D721Med (cell line): ENCODE data around the gene CACNG4.

Experiments used
- DNase-seq: peaks from one replicate; pipeline ENCODE4 v3.0.0; 2011; ENCODE audit warnings: low spot score; ENCODE audit not compliant: insufficient read length
- FAIRE-seq: peaks from 2 replicates; lab custom pipeline; 2011; peaks lifted over from hg19 to GRCh38; lab: Jason Lieb, UNC
- TF ChIP-seq, protein P1 (sequence below): IDR thresholded peaks from 2 replicates; pipeline ENCODE4 v1.5.1; 2012; ENCODE audit warnings: mild to moderate bottlenecking, control low read depth; ENCODE audit not compliant: insufficient read depth; ENCODE audit errors: missing control alignments

Gene CACNG4

GRCh38 chr17:66989076-66989475 lies 24.6 kb downstream of the CACNG4 start:
- no peak for DNase-seq
- TF ChIP-seq, protein P1, sequence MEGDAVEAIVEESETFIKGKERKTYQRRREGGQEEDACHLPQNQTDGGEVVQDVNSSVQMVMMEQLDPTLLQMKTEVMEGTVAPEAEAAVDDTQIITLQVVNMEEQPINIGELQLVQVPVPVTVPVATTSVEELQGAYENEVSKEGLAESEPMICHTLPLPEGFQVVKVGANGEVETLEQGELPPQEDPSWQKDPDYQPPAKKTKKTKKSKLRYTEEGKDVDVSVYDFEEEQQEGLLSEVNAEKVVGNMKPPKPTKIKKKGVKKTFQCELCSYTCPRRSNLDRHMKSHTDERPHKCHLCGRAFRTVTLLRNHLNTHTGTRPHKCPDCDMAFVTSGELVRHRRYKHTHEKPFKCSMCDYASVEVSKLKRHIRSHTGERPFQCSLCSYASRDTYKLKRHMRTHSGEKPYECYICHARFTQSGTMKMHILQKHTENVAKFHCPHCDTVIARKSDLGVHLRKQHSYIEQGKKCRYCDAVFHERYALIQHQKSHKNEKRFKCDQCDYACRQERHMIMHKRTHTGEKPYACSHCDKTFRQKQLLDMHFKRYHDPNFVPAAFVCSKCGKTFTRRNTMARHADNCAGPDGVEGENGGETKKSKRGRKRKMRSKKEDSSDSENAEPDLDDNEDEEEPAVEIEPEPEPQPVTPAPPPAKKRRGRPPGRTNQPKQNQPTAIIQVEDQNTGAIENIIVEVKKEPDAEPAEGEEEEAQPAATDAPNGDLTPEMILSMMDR = no peak
- FAIRE-seq = no peak

DNA sequence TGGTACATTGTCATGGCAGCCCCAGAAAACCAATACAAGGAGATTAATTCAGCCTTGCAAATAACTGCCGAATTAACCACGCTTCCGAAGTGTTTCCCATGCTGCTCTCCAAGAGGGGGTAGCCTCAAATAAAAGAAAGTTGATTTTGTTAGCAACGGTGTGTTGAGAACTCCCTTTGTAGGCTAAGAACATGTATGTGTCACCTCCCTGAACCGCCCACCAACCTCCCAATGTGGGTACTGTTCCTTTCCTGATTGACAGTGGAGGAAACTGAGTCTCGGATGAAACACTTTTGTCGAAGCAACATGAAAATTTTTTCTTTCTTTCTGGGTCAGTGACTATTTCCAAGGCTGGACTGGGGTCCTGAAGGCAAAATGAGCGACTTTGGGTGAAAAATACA lies 25.1 kb downstream of the CACNG4 start:
- DNase-seq (no peak), FAIRE-seq (no peak)
- TF ChIP-seq, protein P1 = no peak

DNA sequence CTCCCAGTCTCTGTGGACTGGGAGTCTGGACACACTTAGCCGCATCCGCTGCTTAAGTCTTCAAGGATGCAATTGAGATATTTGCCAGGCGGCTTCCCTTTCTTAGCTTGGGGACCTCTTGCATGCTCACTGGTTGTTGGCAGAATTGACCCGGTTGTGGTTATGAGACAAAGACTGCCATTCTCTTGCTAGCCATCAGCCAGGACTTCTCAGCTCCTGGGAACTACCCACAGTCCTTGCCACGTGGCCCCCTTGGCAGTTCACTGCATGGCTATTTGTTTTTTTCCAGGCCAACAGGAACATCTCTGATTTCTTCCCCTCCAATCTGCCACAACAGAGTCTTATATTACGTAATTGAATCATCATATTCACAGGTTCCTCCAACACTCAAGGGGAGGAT lies 25.5 kb downstream of the CACNG4 start:
- DNase-seq = no peak
- FAIRE-seq = no peak
- TF ChIP-seq, protein P1 = no peak

DNA sequence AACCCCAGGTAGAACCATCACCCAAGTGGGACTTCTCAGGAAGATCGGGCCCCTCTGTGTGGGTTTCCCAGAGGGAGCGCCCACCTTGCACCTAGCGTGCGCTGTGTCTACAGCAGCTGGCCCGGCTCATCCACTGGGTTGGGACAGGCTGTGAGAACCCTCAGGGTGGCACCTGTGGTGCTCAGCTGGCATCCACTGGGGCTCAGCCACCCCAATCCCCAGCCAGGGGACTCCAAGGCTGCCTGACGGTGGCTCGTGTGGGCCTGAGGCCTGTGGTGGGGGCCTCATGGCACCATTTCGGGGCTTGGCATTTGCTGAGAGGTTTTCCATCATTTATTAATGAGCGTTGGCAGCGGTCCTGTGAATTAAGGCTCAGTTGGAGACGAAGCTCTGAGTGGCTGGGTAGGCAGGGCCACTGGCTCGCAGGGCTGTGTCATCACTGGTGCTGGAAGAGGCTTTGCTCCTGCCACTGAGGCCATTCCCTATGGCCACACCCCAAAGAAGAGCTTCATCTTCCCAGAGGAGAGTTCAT lies 28.5 kb downstream of the CACNG4 start:
- DNase-seq (no peak), FAIRE-seq (no peak)
- TF ChIP-seq, protein P1 = no peak

DNA sequence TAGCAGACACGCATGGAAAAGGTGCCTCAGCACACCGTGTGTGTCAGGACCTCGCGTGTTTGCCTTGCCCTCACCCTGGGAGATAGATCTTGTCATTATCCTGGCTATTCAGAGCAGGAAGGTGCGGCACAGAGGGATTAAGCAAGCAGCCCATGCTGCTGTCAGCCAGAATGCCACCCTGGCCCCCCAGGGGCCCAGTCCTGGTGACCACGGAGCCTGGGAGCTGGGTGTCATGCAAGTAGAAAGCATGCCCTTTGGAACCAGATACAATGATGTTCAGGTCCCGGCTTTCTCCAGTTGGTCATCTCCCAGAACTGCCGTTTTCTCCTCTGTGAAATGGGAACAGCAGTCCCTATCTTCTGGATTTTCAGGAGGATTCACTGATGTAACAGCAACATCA lies 29.9 kb downstream of the CACNG4 start:
- no peak for FAIRE-seq
- TF ChIP-seq, protein P1 = no peak

DNA sequence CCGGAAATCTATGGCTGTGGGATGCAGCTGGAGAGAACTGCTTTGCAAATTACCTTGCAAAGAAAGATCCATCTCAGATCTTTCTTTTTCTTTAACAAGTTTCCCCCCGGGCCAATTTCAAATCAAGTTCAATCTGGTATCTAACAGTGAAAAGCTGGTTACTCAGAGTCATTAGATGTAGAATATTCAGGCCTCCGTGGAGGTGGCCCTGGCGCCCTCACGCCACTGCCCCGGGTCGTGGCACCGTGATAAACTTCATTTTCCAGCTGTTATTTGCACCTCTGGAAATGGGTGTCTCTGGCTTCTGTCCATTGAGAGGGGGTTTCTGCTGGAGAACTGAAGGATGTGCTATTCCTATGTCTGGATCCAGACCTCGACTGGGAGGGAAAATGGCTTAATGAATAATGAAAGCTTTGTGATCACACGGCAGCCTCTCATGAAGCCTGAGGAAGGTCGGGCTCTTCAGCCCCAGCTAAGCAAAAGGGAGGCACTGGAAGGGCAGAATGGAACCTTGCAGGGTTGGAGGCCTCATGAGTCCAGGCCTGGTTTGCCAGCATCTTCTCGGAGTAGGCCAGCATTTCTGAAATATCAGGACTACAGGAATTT lies 30.5 kb downstream of the CACNG4 start:
- TF ChIP-seq, protein P1 = no peak
- DNase-seq (no peak), FAIRE-seq (no peak)

More for the DNA sequence above, 29.9 kb downstream of the CACNG4 start:
- DNase-seq = no peak

DNA sequence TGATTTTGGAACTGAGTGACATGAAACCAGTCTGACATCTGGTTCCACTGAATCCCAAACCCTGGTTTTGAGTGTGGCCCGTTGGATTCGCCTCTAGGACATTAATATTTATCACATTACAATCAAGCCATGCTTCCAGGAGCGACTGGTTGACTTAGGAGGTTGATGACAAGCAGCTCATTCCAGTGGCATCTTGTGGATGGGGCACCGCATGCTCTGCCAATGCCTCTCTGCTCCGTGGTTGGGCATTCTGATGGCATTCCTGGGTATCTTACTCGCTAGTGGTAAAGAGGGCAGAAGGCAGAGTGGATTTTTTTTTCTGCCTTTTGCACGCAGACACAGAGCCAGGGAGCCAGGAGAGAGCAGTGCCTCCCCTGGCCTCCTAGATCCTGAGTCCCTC lies 31.4 kb downstream of the CACNG4 start:
- TF ChIP-seq, protein P1 = no peak
- FAIRE-seq = no peak
- DNase-seq = no peak
